ENCODE results near the gene SOX6.

GRCh38 chr11:16321148-16321547 lies 35.2 kb downstream of the SOX6 start:
- TF ChIP-seq CTCF (conservative IDR thresholded peaks at IDR 0.05; ENCODE audit: low read length) (no peak), EZH2phosphoT487 (IDR thresholded peaks at IDR 0.05; ENCODE audit: borderline replicate concordance) (no peak)

Measured in Loucy (cell line).